ENCODE results near the gene ETDC. TPM values are rescaled to one million over a fixed set of nuclear protein-coding genes. Genes with fewer than 3 reads are reported as not detected.

Gene ETDC
- total RNA-seq, 1 experiment from 2014 or later, result not detected

DNA sequence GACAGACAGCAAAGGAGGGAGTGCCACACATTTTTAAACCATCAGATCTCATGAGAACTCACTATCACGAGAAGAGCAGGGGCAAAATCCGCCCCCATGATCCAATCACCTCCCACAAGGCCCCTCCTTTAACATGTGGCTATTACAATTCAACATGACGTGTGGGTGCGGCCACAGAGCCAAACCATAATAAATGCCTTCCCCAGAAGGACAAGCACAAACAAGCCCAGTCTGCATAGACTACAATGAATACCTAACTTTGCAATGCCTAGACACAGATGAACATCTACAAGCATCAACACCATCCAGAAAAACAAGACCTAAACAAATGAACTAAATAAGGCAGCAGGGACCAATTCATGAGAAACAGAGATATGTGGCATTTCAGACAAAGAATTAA, 45.1 kb upstream of the ETDC start:
- no peak overlapping the region for H2AFZ ChIP-seq (ENCODE audit: low read length)
- H2BK5ac ChIP-seq (ENCODE audit: insufficient read length, low read length), result no peak overlapping the region
- no peak overlapping the region for H4K5ac ChIP-seq (ENCODE audit: insufficient read length, low read depth, low read length)
- no peak overlapping the region for H2BK120ac ChIP-seq (ENCODE audit: low read depth, low read length, poor library complexity, severe bottlenecking)
- H3K79me1 ChIP-seq (ENCODE audit: insufficient read depth, low read depth, low read length, poor library complexity, severe bottlenecking), result no peaks in the 10 kb centered on the region
- no peak overlapping the region for H3K4me2 ChIP-seq (ENCODE audit: insufficient read depth, insufficient read length, low read length)
- Mint-ChIP-seq H3K9me3 (peaks cover 81 to 84% of the 10 kb centered on the region in 2 experiments), H3K27me3 (ENCODE audit: low read depth) (peaks cover 5% of the 10 kb centered on the region; the same call in 1 of the 2 replicates), H3K36me3 (ENCODE audit: insufficient read depth in 1 of 3, low read depth in 3 of 3) (peaks cover 5 to 28% (median 10%) of the 10 kb centered on the region in 3 experiments; a peak in 6 of 7 replicates), H3K27ac (no peak overlapping the region; a peak in 1 of 7 replicates), H3K4me3 (no peak overlapping the region), H3K4me1 (no peaks in the 10 kb centered on the region)
- H4K20me1 ChIP-seq (ENCODE audit: control insufficient read depth, insufficient read depth, insufficient read length), result no peaks in the 10 kb centered on the region
- H3T11ph ChIP-seq (ENCODE audit: low read length), result no peak overlapping the region
- H2BK12ac ChIP-seq (ENCODE audit: insufficient read length, low read depth, low read length), result no peak overlapping the region
- no peak overlapping the region for H3K14ac ChIP-seq (ENCODE audit: insufficient read depth, low read length)
- H2AK5ac ChIP-seq (ENCODE audit: insufficient read length, low read length), result no peak overlapping the region
- H4K91ac ChIP-seq (ENCODE audit: insufficient read length, low read depth, low read length), result no peak overlapping the region
- no peaks in the 10 kb centered on the region for H3K79me2 ChIP-seq (ENCODE audit: insufficient read depth, low read length)
- H2BK20ac ChIP-seq (ENCODE audit: low read depth, low read length, poor library complexity, severe bottlenecking), result no peak overlapping the region
- H2BK15ac ChIP-seq (ENCODE audit: low read depth, low read length), result no peak overlapping the region
- H3K23ac ChIP-seq (ENCODE audit: insufficient read length, low read depth, low read length), result no peak overlapping the region
- no peak overlapping the region for H3K27ac ChIP-seq (ENCODE audit: insufficient read length, low read depth, low read length)
- TF ChIP-seq, protein P1, sequence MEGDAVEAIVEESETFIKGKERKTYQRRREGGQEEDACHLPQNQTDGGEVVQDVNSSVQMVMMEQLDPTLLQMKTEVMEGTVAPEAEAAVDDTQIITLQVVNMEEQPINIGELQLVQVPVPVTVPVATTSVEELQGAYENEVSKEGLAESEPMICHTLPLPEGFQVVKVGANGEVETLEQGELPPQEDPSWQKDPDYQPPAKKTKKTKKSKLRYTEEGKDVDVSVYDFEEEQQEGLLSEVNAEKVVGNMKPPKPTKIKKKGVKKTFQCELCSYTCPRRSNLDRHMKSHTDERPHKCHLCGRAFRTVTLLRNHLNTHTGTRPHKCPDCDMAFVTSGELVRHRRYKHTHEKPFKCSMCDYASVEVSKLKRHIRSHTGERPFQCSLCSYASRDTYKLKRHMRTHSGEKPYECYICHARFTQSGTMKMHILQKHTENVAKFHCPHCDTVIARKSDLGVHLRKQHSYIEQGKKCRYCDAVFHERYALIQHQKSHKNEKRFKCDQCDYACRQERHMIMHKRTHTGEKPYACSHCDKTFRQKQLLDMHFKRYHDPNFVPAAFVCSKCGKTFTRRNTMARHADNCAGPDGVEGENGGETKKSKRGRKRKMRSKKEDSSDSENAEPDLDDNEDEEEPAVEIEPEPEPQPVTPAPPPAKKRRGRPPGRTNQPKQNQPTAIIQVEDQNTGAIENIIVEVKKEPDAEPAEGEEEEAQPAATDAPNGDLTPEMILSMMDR (conservative IDR thresholded peaks at IDR 0.05), result no peak
- DNase-seq, result no peak
- H3K56ac ChIP-seq (ENCODE audit: insufficient read length, low read depth, low read length), result no peak overlapping the region
- H4K8ac ChIP-seq (replicated peaks; ENCODE audit: insufficient read length, low read depth, low read length), result no peak overlapping the region
- H3K9ac ChIP-seq (ENCODE audit: extremely low read depth, insufficient read length, low read length), result no peak overlapping the region
- no peak overlapping the region for H3K4ac ChIP-seq (ENCODE audit: low read depth, low read length)
- WGBS (ENCODE audit: extremely low coverage, insufficient read length, low lambda C conversion rate), result no CpG with 5 or more reads among the region's 4 CpGs
- no peaks in the 10 kb centered on the region for H3K27me3 ChIP-seq (ENCODE audit: insufficient read depth, low read length)
- H3K18ac ChIP-seq (ENCODE audit: insufficient read length, low read depth, low read length), result no peak overlapping the region
- no peaks in the 10 kb centered on the region for H3K4me1 ChIP-seq (ENCODE audit: insufficient read depth, low read length)
- no peaks in the 10 kb centered on the region for H3K23me2 ChIP-seq (ENCODE audit: insufficient read length, low read depth, low read length, poor library complexity, severe bottlenecking)
- H3K9me3 ChIP-seq (ENCODE audit: control insufficient read depth, low read depth, low read length), result no peaks in the 10 kb centered on the region

Data from H9 (cell line).